VCaP (cell line): ENCODE data around the gene CMPK1.

Experiments used
- H3K27ac ChIP-seq: fragments of 450-650 bp; 2 replicates; pipeline ENCODE4 v1.5.1; 2017
- TF ChIP-seq, protein P1 (sequence below): fragments of 450-650 bp; conservative IDR thresholded peaks from 2 replicates; pipeline ENCODE4 v1.5.1; 2017; ENCODE audit warnings: mild to moderate bottlenecking, moderate library complexity

CMPK1 gene

DNA sequence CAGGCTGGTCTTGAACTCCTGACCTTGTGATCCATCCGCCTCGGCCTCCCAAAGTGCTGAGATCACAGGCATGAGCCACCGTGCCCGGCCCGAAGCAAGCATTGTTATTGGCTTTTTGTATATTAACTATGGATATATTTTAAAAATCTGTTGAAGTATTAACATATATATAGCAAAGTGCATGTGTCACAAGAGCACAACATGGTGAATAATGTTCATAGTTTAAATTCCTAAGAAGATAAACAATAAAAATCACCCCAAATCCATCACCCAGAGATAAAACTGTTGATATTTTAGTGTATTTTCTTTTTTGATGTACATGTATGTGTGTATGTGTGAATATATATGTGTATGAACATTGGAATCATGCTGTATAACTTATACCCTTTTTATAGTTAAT, 73.4 kb downstream of the CMPK1 start:
- TF ChIP-seq, protein P1, sequence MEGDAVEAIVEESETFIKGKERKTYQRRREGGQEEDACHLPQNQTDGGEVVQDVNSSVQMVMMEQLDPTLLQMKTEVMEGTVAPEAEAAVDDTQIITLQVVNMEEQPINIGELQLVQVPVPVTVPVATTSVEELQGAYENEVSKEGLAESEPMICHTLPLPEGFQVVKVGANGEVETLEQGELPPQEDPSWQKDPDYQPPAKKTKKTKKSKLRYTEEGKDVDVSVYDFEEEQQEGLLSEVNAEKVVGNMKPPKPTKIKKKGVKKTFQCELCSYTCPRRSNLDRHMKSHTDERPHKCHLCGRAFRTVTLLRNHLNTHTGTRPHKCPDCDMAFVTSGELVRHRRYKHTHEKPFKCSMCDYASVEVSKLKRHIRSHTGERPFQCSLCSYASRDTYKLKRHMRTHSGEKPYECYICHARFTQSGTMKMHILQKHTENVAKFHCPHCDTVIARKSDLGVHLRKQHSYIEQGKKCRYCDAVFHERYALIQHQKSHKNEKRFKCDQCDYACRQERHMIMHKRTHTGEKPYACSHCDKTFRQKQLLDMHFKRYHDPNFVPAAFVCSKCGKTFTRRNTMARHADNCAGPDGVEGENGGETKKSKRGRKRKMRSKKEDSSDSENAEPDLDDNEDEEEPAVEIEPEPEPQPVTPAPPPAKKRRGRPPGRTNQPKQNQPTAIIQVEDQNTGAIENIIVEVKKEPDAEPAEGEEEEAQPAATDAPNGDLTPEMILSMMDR, result no peak
- H3K27ac ChIP-seq, result no peak overlapping the region

DNA sequence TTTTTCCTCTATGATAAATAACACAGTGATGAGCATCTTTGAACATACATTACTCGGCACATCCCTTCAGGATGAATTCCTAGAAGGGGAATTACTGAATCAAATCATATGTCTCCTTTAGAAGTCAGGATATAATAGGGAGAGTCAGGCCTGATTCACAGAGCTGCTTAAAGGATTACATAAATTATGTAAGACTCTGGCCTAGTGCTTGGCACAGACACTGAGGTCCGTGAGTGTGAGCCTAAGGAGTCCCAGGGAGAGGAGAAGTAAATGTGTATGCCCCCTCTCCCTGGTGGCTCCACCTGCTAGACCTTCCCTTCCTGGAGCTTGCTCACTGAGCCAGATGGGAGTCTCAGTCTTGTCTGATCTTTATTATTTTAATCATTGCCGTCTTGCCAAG, 73.9 kb downstream of the CMPK1 start:
- TF ChIP-seq, protein P1, result no peak
- H3K27ac ChIP-seq, result no peak overlapping the region

DNA sequence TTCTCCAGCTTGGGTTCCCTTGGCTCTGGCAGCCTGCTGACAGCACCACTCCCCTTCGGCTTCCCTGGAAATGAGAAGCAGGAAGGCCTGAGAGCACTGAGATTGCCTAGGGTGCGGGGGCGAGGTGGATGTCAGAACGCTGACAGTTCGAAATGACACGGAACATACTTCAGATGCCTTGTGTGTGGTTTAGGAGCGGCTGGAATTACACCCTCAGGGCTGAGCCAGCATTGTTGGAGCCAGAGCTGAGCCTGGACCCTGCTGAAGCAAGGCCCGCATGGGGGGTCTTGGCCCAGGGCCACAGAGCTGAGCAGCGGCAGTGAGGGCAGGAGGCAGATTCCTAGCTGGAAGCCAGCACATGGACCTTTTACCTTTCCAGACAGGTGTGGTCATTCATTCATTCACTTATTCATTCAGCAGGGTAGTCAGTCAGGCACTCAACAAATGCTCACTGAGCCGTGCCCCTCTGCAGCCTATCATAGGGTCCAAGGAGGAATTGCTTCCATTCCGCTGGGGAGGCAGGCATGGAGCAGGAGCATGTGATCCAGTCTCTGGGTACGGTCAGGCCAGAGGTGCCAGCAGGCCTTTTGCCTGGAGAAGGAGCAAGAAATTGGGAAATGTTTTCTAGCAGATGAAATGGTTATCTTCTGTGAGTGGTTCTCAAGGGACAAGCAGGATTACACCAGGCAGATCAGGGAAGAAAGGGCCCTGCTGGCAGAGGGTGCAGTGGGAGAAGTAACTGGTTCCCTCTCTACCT, 75.9 kb downstream of the CMPK1 start:
- TF ChIP-seq, protein P1, result no peak
- H3K27ac ChIP-seq, result no peak overlapping the region

DNA sequence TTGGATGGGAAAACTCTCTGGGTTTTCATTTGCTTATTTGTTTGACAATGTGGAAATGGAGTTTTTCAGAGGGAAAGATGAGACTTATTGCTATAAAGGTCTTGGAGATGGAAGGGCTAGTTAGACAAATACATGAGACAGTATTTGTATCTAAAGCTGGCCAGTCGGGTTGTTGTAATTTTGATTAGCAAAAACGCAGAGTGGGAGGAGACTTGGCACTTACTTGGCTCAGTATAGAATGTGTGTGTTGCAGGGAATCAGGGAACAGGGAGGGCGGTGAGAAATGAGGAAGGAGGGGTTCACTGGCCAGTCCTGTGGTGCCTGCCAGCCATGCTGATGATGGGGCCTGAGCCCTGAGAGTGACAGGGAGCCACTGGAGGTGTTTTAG, 76.5 kb downstream of the CMPK1 start:
- TF ChIP-seq, protein P1, result no peak
- no peak overlapping the region for H3K27ac ChIP-seq

DNA sequence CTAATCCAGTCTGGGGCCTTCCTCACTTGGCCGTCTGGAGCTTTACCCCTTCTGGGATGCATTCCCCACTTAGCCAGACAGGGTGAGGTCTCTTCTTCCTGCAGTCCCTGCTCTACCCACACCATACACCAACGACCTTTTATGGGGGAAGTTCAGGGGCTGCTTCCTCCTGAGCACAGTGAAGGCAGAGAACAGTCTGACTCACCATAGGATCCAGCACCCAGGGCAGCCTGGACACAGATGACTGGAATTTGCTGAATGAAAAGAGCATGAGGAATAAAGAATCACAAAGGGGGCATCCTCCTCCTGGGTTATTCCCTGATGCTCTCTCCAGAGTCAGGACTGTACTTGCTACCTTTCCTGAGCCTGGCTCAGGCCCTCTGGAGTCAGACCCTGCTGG, 77.8 kb downstream of the CMPK1 start:
- TF ChIP-seq, protein P1, result no peak
- H3K27ac ChIP-seq, result no peak overlapping the region

DNA sequence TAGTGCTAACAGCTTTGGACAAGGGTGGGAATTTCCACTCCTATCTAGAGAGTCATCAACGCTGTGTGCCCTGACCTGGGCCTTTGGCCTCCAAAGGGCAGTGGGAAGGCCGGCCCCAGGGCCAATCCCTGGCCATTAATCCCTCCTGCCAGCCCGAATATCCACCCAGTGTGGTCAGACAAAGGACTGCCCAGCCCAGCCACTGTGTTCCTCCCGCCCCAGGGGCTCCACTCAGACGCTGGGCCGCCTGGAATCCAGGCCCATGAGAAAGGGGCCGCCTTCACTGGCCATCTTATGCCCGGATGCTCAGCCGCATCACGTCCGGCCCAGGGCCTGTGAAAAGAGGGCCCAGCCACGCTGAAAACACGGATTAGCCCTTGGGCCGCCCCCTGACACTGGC, 78.8 kb downstream of the CMPK1 start:
- no peak overlapping the region for H3K27ac ChIP-seq
- TF ChIP-seq, protein P1, result no peak

DNA sequence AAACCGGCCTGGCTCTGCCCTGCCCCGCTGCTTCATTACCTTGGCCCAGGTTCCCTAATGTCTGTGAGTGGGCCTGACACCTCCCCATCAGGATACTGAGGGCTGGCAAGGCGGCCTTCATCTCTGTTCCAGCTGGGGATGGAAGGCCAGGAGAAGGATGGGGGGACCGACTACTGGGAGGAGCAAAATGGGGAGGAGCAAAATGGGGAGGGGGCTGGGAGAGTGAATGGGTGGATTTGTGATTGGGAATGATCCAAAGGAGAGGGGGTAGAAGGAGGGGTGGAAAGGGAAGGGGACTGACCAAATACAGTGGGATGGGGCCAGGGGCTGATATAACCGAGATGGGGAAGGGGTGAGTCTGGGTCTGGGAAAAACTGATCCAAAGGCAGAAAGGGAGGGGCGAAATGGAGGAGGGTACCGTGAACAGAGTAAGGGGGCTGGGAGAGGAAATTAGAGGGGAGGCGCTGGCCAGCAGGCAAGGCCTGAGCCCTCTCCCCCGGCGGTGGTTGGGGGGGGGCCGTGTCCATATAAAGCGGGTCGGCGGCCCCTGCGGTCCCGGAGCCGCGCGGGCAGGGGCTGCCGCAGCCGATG, 82.2 kb downstream of the CMPK1 start, which contains the start of gene FOXE3:
Gene FOXE3, plus strand, starts transcription at position 558 of the 591 bp plus-strand sequence. Its CDS starts 31 bp downstream, at position 589.
- TF ChIP-seq, protein P1, result no peak
- H3K27ac ChIP-seq, result no peak within 1 kb of the TSS
